OCI-LY3 (cell line): ENCODE results near the gene TLE6.

ENCODE experiments used
- CTCF ChIP-seq: fragments of 200-600, 300-600 bp; sonication (generic); IDR thresholded peaks from 2 replicates; pipeline ENCODE4 v1.5.1; 2014; ENCODE audit warnings: antibody characterized with exemption, low read length, low read depth
- EZH2phosphoT487 ChIP-seq: fragments of 200-600 bp; shearing (Covaris generic); IDR thresholded peaks from 2 replicates; pipeline ENCODE4 v1.6.1; 2018; ENCODE audit warnings: antibody characterized with exemption, mixed run types, low read depth

- TF ChIP-seq CTCF (no peak), EZH2phosphoT487 (no peak)
Measured at GRCh38 chr19:2977001-2977745, at the start of gene TLE6.
